ENCODE data around the gene RASA4. TPM values are rescaled to one million over a fixed set of nuclear protein-coding genes. Genes with fewer than 3 reads are reported as not detected.
"Not testable (repeated sequence)": the region's sequence is repeated elsewhere in the genome, so short reads cannot be mapped to it uniquely, and the experiment has no call there.

Gene RASA4
- total RNA-seq, 1 donor from 2014 or later = 39.4 TPM

- intact Hi-C loops (cut with micrococcal nuclease) = not testable (repeated sequence)
Measured at GRCh38 chr7:102606848-102607247, 9.7 kb downstream of the RASA4 start.

- intact Hi-C loops (cut with micrococcal nuclease) = not testable (repeated sequence)
Measured at GRCh38 chr7:102604431-102605145, 12.0 kb downstream of the RASA4 start.

- intact Hi-C loops (cut with micrococcal nuclease) = not testable (repeated sequence)
Measured at GRCh38 chr7:102602317-102602716, 14.2 kb downstream of the RASA4 start.

- intact Hi-C loops (cut with micrococcal nuclease) = not testable (repeated sequence)
Measured at GRCh38 chr7:102599699-102600098, 16.9 kb downstream of the RASA4 start.

- intact Hi-C loops (cut with micrococcal nuclease) = not testable (repeated sequence)
Measured at GRCh38 chr7:102596036-102596435, 20.5 kb downstream of the RASA4 start.

- intact Hi-C loops (cut with micrococcal nuclease) = not testable (repeated sequence)
Measured at GRCh38 chr7:102593637-102594334, 22.8 kb downstream of the RASA4 start.

GRCh38 chr7:102592477-102593019 lies 24.0 kb downstream of the RASA4 start:
- intact Hi-C loops (cut with micrococcal nuclease) = not testable (repeated sequence)

GRCh38 chr7:102589857-102590256 lies 26.7 kb downstream of the RASA4 start:
- intact Hi-C loops (cut with micrococcal nuclease) = not testable (repeated sequence)

- intact Hi-C loops (cut with micrococcal nuclease) = not testable (repeated sequence)
Measured at GRCh38 chr7:102583495-102583894, 33.1 kb downstream of the RASA4 start.

GRCh38 chr7:102581722-102582121 lies 34.8 kb downstream of the RASA4 start:
- intact Hi-C loops (cut with micrococcal nuclease) = not testable (repeated sequence)

GRCh38 chr7:102578486-102578885 lies 38.1 kb downstream of the RASA4 start:
- intact Hi-C loops (cut with micrococcal nuclease) = not testable (repeated sequence)

GRCh38 chr7:102577315-102578240 lies 39.0 kb downstream of the RASA4 start:
- intact Hi-C loops (cut with micrococcal nuclease) = not testable (repeated sequence)

GRCh38 chr7:102576363-102576762 lies 40.2 kb downstream of the RASA4 start:
- intact Hi-C loops (cut with micrococcal nuclease) = not testable (repeated sequence)

GRCh38 chr7:102574607-102575006 lies 41.9 kb downstream of the RASA4 start:
- intact Hi-C loops (cut with micrococcal nuclease) = not testable (repeated sequence)

GRCh38 chr7:102572261-102573239 lies 44.0 kb downstream of the RASA4 start, which contains the start of gene POLR2J3:
TSS of gene POLR2J3 (minus strand) at chr7:102572583. CDS start at chr7:102572521, 62 bp downstream.
- intact Hi-C loops (cut with micrococcal nuclease) = not testable (repeated sequence)

GRCh38 chr7:102568620-102569019 lies 47.9 kb downstream of the RASA4 start:
- intact Hi-C loops (cut with micrococcal nuclease) = not testable (repeated sequence)

- intact Hi-C loops (cut with micrococcal nuclease) = not testable (repeated sequence)
Measured at GRCh38 chr7:102550808-102551422, 65.6 kb downstream of the RASA4 start, which contains the start of gene SPDYE2. TSS of gene SPDYE2 (plus strand) at chr7:102551226. CDS start at chr7:102553256, 2,030 bp downstream.

GRCh38 chr7:102546353-102546752 lies 70.2 kb downstream of the RASA4 start:
- intact Hi-C loops (cut with micrococcal nuclease) = not testable (repeated sequence)

- intact Hi-C loops (cut with micrococcal nuclease) = not testable (repeated sequence)
Measured at GRCh38 chr7:102545288-102545687, 71.3 kb downstream of the RASA4 start.

All from T-helper 2 cell treated with Interferon-gamma antibody and Interleukin-4, amounts not matched to agents 100 ng/mL and 5 ng/mL, for 36 hours (primary cell).